HG02943 (cell line): ENCODE measurements around the gene GOLPH3.
A peak's percentile ranks its signal among the peaks of the same experiment; 100 is the strongest.
"Not testable (repeated sequence)": the region's sequence is repeated elsewhere in the genome, so short reads cannot be mapped to it uniquely, and the experiment has no call there.

Experiments used
- ATAC-seq: cut with Tn5 transposase; IDR thresholded peaks from one replicate; pipeline ENCODE4 v1.9.1; 2021; ENCODE audit warnings: mild to moderate bottlenecking, low read depth, moderate library complexity; ENCODE audit not compliant: unreplicated experiment

GOLPH3 gene

DNA sequence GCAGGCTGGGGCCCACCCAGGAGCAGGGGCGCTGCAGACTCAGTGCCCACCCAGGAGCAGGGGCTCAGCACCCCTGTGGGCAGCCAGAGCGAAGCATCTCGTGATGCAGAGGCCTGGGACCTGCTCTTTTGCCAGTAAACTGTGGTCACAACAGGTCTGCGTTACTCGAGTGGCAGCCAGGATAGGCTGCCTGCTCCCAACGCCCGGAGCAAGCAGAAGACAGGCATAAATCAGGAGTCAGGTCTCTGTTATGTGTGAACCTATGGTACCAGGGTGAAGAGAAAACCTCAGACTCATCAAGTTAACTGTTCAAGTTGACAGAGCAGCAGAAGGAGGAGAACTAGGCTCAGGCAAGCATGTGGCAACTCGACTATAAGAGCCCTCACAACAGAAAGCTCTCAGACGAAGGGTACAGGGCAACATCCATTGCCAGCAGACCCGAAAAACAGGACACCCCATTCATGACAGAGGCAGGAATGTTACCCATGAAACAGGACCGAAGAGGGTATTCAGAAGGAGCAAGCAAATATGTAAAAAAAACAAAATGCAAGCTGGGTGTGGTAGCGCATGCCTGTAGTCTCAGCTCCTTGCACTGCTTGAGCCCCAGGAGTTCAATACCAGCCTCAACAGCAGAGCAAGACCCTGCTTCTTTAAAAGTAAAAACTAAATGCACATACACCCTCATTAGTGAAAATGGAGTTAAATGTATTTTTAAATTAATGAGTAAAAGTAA, 71.7 kb downstream of the GOLPH3 start:
- ATAC-seq, result no peak

DNA sequence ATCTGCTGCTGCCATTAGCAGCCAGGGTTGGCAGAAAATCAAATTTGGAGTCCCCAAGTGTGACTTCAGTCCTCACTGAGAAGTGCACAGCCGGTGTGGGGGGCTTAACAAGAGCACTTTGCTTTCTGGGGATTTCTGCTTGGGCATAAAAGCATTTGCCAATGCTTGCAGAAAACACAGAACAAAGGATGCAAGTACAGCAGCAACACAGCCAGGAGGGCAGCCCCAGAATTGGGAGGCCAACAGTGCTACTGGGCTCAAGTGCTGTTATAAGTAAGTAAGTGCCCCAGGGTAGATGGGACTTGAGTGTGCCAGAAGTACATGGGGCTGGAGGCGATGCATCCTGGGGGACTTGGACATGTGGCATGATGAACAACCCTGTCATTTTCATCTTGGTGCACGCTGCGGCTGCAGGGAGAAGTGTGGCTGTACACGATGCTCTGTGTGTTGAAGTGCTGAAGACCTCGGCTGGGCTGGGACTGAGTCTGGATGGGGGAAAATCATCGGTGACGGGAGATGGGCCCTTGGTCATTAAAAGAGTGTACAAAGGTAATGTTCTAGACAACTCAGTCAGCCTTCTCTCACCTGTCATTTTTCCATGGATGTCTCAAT, 73.3 kb downstream of the GOLPH3 start:
- no peak for ATAC-seq

DNA sequence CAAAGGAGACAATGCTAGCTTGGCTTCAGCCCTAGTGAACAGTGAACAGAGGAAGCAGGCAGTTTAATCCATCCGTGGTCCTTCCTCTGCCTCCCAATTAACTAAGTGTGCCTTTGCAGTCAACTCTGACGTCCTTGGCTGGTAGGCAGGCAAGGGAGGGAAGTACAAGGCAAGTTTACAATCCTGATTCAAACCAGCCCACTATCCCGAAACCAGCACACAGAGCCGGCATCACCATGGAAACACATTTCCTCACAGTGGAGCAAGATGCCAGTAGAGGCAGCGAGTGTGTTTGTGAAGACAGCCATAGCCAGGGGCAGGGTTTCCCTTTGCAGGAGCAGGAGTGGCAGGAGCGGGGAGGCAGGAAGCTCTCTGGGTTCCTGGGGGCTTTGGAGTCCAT, 73.9 kb downstream of the GOLPH3 start:
- ATAC-seq, result no peak

DNA sequence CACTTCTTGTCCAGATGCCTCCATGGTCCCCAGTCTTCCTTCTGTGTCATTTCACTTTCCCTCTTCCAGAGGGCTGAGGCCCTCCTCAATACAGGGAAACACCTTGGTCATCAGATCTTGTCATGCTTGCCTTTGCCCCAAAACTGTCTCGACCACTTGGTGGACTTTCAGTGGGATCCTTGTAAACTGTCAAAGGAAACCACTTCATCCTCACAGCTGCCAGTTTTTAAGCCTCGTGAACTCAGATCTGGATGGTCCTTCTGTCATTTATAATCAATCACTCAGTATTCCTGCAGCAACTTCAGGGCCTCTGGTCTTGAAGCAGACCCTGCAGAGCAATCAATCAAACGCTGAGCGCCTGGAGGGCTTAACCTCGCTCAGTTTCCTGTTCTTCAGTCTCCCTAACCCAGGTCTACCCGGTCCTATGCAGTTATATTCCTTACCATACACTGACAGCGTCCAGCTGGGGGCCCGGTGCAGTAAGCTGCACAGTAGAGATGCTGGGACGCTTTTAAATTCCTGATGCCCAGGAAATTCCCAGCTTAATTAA, 74.6 kb downstream of the GOLPH3 start:
- ATAC-seq, result no peak

DNA sequence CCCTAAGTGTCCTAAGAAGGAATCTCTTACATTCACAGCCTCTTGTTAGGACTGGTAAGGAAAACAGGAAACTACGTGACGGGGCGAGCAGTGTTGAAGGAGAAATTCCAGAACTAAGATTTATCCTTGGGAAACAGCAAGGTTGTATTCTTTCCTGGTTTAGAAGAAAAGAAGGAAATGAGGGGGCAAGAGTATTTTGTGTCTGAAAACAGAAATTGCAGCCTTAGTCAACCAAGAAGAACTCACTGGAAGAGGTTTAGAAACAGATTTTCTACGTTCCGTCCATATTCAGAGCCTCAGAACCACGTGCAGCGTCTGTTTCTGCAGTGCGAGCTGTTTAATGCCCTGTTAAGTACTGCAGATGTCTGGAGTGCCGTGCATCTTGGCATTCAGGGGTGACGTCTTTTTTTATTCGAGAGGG, 75.2 kb downstream of the GOLPH3 start:
- ATAC-seq, result no peak

DNA sequence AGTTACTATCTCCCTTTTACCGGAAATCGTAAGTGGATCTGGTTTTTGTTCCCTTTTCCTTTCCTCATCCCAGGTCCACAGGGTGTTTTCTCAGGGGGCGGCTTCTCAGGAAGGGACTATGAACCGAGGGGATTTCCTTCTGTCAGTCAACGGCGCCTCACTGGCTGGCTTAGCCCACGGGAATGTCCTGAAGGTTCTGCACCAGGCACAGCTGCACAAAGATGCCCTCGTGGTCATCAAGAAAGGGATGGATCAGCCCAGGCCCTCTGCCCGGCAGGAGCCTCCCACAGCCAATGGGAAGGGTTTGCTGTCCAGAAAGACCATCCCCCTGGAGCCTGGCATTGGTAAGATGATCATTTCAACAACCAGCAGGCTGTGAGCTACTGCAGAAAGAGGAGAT, 75.8 kb downstream of the GOLPH3 start:
- no peak for ATAC-seq

DNA sequence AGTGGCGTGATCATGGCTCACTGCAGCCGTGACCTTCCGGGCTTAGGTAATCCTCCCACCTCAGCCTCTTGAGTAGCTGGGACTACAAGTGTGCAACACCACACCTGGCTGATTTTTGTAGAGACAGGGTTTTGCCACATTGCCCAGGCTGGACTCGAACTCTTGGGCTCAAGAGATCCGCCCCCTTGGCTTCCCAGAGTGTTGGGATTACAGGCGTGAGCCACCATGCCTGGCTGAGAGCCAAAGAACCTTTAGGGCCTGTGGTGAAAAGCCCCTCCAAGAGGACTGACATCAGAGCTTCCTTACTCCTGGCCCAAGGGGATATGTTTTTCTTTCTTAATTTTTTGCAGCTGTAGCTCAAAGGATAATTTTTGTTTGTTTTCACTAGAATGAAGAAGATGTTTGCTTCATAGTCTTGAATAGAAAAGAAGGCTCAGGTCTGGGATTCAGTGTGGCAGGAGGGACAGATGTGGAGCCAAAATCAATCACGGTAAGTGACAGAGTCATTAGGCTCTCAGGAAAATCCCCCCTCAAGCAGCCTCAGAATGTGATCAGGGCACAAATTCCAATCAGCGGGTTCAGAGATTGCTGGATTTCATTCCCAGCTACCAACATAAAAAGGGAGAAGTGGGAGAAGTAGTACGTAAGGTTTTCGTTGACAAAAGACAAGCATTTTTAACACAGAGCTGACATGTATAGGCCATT, 77.1 kb downstream of the GOLPH3 start:
- ATAC-seq, result no peak

DNA sequence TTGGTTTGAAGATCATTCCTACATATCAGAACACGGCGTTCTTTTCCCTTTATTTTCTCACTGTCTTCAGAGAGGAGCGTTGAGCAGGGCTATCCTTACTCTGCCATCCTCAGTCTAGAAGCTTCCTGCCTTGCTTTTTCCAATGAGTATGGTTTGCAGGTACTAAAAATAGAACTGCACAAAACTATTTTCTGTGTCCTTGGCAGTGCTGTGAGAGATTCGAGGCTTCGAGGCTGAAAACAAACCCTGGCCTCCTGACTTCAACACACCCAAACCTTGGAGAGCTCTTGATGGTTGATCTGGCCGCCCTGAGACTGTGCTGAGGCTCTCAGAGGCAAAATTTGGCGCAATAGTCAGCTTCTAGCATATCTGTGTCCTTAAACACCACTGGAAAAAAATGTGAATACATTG, 78.9 kb downstream of the GOLPH3 start:
- ATAC-seq, result no peak

DNA sequence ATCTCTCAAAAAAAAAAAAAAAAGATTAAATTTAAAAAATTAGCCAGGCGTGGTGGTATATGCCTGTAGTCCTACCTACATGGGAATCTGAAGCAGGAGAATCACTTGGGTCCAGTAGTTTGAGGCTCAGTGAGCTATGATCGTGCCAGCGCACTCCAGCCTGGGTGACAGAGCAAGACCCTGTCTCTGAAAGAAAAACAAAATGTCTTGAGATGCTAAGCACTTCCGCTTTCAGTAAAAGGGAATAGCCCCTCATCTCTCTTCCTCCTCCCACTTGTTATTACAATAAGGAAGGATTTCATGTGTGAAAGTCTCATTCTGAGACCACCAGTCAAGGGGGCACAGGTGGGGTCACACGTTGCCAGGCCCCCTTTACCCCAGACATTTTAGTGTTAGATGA, 79.4 kb downstream of the GOLPH3 start:
- ATAC-seq, result no peak

DNA sequence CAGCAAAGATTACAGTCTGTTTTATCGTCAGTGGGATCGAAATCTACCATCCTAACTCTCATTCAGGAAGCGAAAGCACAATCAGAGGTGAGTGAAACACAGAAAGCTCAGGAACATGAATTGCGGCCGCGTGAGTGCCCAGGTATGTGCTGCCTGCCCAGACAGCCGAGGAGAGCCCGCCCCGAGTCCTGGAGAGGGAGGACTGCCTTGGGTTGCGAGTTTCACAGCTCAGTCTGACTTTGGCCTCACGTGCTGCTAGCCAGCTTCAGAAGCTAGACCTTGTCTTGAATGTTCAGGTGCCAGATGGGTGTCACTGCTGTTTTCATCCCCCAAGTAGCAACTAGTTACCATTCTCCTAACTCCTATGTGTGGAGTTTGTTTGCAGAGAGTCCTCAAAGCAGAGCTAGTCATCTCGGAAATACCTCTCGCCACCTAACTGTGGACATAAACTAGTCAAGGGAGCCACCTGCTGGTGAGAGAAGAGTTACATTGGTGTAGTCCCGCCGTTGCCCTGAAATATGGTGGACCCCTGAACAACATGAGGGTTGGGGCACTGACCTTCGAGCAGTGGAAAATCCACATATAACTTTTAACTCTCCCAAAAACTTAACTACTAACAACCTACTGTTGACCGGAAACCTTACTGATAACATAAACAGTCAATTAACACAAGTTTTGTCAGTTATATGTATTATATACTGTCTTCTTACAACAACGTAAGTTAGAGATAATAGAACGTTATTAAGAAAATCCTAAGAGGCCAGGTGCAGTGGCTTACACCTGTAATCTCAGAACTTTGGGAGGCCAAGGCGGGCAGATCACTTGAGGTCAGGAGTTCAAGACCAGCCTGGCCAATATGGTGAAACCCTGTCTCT, 80.9 kb downstream of the GOLPH3 start:
- peak; percentile 80 for ATAC-seq

DNA sequence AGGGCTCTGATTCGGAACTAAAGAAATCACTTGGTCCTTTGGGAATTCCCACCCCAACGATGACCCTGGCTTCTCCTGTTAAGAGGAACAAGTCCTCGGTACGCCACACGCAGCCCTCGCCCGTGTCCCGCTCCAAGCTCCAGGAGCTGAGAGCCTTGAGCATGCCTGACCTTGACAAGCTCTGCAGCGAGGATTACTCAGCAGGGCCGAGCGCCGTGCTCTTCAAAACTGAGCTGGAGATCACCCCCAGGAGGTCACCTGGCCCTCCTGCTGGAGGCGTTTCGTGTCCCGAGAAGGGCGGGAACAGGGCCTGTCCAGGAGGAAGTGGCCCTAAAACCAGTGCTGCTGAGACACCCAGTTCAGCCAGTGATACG, 83.4 kb downstream of the GOLPH3 start:
- ATAC-seq, result no peak

DNA sequence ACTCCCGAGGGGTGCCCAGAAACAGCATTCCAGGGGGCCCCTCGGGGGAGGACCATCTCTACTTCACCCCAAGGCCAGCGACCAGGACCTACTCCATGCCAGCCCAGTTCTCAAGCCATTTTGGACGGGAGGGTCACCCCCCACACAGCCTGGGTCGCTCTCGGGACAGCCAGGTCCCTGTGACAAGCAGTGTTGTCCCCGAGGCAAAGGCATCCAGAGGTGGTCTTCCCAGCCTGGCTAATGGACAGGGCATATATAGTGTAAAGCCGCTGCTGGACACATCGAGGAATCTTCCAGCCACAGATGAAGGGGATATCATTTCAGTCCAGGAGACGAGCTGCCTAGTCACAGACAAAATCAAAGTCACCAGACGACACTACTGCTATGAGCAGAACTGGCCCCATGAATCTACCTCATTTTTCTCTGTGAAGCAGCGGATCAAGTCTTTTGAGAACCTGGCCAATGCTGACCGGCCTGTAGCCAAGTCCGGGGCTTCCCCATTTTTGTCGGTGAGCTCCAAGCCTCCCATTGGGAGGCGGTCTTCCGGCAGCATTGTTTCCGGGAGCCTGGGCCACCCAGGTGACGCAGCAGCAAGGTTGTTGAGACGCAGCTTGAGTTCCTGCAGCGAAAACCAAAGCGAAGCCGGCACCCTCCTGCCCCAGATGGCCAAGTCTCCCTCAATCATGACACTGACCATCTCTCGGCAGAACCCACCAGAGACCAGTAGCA, 83.9 kb downstream of the GOLPH3 start:
- no peak for ATAC-seq

DNA sequence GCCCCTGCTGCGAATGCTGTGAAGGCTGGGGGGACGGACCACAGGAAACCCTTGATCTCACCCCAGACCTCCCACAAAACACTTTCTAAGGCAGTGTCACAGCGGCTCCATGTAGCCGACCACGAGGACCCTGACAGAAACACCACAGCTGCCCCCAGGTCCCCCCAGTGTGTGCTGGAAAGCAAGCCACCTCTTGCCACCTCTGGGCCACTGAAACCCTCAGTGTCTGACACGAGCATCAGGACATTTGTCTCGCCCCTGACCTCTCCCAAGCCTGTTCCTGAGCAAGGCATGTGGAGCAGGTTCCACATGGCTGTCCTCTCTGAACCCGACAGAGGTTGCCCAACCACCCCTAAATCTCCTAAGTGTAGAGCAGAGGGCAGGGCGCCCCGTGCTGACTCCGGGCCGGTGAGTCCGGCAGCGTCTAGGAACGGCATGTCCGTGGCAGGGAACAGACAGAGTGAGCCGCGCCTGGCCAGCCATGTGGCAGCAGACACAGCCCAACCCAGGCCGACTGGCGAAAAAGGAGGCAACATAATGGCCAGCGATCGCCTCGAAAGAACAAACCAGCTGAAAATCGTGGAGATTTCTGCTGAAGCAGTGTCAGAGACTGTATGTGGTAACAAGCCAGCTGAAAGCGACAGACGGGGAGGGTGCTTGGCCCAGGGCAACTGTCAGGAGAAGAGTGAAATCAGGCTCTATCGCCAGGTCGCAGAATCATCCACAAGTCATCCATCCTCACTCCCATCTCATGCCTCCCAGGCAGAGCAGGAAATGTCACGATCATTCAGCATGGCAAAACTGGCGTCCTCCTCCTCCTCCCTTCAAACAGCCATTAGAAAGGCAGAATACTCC, 84.7 kb downstream of the GOLPH3 start:
- no peak for ATAC-seq

DNA sequence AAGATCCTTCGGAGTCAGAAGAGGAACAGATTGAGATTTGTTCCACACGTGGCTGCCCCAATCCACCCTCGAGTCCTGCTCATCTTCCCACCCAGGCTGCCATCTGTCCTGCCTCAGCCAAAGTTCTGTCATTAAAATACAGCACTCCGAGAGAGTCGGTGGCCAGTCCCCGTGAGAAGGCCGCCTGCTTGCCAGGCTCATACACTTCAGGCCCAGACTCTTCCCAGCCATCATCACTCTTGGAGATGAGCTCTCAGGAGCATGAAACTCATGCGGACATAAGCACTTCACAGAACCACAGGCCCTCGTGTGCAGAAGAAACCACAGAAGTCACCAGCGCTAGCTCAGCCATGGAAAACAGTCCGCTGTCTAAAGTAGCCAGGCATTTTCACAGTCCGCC, 85.9 kb downstream of the GOLPH3 start:
- no peak for ATAC-seq

DNA sequence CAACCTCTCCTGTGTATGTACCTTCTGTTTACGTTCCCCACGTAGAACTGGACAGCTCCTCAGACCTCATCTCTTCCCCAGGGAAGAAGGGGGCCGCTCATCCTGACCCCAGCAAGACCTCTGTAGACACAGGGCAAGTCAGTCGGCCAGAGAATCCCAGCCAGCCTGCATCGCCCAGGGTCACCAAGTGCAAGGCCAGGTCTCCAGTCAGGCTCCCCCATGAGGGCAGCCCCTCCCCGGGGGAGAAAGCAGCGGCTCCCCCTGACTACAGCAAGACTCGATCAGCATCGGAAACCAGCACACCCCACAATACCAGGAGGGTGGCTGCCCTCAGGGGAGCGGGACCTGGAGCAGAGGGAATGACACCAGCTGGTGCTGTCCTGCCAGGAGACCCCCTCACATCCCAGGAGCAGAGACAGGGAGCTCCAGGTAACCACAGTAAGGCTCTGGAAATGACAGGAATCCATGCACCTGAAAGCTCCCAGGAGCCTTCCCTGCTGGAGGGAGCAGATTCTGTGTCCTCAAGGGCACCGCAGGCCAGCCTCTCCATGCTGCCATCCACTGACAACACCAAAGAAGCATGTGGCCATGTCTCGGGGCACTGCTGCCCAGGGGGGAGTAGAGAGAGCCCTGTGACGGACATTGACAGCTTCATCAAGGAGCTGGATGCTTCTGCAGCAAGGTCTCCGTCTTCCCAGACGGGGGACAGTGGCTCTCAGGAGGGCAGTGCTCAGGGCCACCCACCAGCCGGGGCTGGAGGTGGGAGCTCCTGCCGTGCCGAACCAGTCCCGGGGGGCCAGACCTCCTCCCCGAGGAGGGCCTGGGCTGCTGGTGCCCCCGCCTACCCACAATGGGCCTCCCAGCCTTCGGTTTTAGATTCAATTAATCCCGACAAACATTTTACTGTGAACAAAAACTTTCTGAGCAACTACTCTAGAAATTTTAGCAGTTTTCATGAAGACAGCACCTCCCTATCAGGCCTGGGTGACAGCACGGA, 86.7 kb downstream of the GOLPH3 start:
- ATAC-seq, result no peak

DNA sequence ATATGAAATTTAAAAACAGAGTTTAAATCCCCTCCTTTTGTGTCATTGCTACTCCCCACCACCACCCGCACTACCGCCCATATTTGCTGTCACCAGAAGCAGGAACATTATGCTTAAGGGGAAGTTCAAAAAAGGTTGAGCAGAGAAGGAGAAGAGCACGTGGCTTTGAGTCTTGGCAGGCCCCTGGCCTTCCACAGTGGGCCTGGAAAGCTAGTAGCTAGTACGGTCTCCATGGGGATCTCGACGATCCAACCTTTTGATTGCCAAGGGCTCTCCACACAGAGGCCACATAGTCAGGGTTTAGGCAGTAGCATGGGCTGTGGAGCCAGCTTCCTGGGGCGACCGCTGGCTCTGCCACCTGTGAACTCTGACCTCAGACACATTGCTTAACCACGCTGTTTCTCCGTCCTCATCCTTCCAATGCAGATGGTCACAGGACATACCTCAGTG, 90.1 kb downstream of the GOLPH3 start:
- no peak for ATAC-seq

DNA sequence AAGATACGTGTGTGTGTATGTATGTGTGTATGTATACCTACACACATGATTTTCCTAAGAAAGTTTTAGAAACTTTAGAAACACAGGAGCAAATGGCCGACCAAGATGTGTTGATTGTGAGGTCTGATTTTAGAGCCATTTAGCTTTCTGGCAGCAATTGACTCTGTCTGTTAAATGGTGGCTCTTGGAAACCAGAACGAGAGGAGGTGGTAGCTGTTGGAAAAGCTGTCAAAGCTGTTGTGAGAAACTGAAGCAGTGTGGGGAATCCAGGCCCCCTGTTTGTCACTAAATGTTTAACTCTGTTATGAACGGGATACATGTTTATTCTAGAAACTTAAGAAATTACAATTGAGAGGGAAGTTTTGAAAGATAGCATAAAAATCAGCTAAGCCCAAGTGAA, 91.4 kb downstream of the GOLPH3 start:
- no peak for ATAC-seq

DNA sequence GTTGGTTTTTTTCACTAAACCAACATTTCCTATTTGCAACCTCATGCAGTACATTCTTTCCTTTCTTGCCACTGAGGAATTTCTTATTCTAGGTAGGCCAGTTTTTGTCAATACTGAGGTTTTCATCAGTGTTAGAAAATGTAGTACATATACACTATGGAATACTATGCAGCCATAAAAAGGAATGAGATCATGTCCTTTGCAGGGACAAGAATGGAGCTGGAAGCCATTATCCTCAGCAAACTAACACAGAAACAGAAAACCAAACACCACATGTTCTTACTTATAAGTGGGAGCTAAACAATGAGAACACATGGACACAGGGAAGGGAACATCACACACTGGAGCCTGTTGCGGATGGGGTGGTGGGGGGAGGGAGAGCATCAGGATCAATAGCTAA, 93.6 kb downstream of the GOLPH3 start:
- ATAC-seq, result not testable (repeated sequence)
